GM12878 (cell line): ENCODE measurements around the gene AXL.

Experiments used
- CEBPZ ChIP-seq: fragments of 150-350 bp; IDR thresholded peaks from 2 replicates; pipeline ENCODE4 v1.6.1; 2016; ENCODE audit warnings: low read depth, low read length
- CTCF ChIP-seq, 3 experiments: IDR thresholded peaks in 2 of 3; conservative IDR thresholded peaks in 1 of 3; 2 replicates each; pipeline ENCODE4 v1.5.1; 2011; ENCODE audit warnings: low read depth in 3 of 3, low read length in 3 of 3, mild to moderate bottlenecking in 3 of 3, control low read depth in 2 of 3, moderate library complexity in 2 of 3, inconsistent platforms in 1 of 3, mixed read lengths in 1 of 3; ENCODE audit not compliant: control insufficient read depth in 2 of 3, insufficient read depth in 1 of 3; ENCODE audit errors: extremely low read depth in 1 of 3
- KDM1A ChIP-seq: fragments of 200-600 bp; sonication (generic); IDR thresholded peaks from 2 replicates; pipeline ENCODE4 v1.6.1; 2016; ENCODE audit warnings: borderline replicate concordance
- NFYA ChIP-seq: IDR thresholded peaks from 2 replicates; pipeline ENCODE4 v1.6.1; 2011; ENCODE audit warnings: low read depth, mild to moderate bottlenecking, low read length, improper control_type of control experiment, borderline replicate concordance
- RAD21 ChIP-seq: IDR thresholded peaks from 2 replicates; pipeline ENCODE4 v1.6.1; 2011; ENCODE audit warnings: mild to moderate bottlenecking, low read depth, low read length, moderate library complexity; ENCODE audit not compliant: insufficient read depth

- TF ChIP-seq KDM1A (no peak), CTCF (IDR thresholded peaks at IDR 0.05 in 2 of 3, conservative IDR thresholded peaks at IDR 0.05 in 1 of 3; ENCODE audit: control insufficient read depth in 2 of 3, extremely low read depth in 1 of 3, insufficient read depth in 1 of 3, low read depth in 3 of 3, low read length in 3 of 3) (no peak), RAD21 (no peak), NFYA (no peak), CEBPZ (no peak)
Observed at GRCh38 chr19:41192574-41193429, 26.2 kb upstream of the AXL start, which contains the start of gene CYP2S1.
